Tibial nerve (tissue), 4 donors: ENCODE data around the gene TTC23.

Experiments
- EP300 ChIP-seq, 2 donors: sonication (generic); formaldehyde crosslinking; IDR thresholded peaks; one replicate each; pipeline ENCODE4 v1.6.1; 2017; ENCODE audit warnings: antibody characterized with exemption in 2 of 2, mild to moderate bottlenecking in 1 of 2
- POLR2A ChIP-seq, 2 donors: fragments of 450-650 bp; IDR thresholded peaks; one replicate each; pipeline ENCODE4 v1.6.1; 2017; ENCODE audit warnings: antibody characterized with exemption in 2 of 2, mild to moderate bottlenecking in 2 of 2, moderate library complexity in 2 of 2
- TF ChIP-seq, protein P1 (sequence below), 5 experiments: fragments of 200-600 bp in 3 of 5; fragments of 450-650 bp in 2 of 5; sonication (generic) in 3 of 5; IDR thresholded peaks; one replicate each; pipeline ENCODE4 v1.5.1; 2016 to 2019; ENCODE audit warnings: antibody characterized with exemption in 5 of 5, mild to moderate bottlenecking in 3 of 5, moderate library complexity in 2 of 5

- TF ChIP-seq, protein P1, sequence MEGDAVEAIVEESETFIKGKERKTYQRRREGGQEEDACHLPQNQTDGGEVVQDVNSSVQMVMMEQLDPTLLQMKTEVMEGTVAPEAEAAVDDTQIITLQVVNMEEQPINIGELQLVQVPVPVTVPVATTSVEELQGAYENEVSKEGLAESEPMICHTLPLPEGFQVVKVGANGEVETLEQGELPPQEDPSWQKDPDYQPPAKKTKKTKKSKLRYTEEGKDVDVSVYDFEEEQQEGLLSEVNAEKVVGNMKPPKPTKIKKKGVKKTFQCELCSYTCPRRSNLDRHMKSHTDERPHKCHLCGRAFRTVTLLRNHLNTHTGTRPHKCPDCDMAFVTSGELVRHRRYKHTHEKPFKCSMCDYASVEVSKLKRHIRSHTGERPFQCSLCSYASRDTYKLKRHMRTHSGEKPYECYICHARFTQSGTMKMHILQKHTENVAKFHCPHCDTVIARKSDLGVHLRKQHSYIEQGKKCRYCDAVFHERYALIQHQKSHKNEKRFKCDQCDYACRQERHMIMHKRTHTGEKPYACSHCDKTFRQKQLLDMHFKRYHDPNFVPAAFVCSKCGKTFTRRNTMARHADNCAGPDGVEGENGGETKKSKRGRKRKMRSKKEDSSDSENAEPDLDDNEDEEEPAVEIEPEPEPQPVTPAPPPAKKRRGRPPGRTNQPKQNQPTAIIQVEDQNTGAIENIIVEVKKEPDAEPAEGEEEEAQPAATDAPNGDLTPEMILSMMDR (IDR thresholded peaks at IDR 0.05), result no peak
- no peak for TF ChIP-seq EP300 (IDR thresholded peaks at IDR 0.05)
- no peak for TF ChIP-seq POLR2A (IDR thresholded peaks at IDR 0.05)
Measured at GRCh38 chr15:99279827-99280226, 30.4 kb upstream of the TTC23 start.
